ENCODE data around the gene TRAPPC2.
"Not testable (repeated sequence)": the region's sequence is repeated elsewhere in the genome, so short reads cannot be mapped to it uniquely, and the experiment has no call there.

TRAPPC2 gene

DNA sequence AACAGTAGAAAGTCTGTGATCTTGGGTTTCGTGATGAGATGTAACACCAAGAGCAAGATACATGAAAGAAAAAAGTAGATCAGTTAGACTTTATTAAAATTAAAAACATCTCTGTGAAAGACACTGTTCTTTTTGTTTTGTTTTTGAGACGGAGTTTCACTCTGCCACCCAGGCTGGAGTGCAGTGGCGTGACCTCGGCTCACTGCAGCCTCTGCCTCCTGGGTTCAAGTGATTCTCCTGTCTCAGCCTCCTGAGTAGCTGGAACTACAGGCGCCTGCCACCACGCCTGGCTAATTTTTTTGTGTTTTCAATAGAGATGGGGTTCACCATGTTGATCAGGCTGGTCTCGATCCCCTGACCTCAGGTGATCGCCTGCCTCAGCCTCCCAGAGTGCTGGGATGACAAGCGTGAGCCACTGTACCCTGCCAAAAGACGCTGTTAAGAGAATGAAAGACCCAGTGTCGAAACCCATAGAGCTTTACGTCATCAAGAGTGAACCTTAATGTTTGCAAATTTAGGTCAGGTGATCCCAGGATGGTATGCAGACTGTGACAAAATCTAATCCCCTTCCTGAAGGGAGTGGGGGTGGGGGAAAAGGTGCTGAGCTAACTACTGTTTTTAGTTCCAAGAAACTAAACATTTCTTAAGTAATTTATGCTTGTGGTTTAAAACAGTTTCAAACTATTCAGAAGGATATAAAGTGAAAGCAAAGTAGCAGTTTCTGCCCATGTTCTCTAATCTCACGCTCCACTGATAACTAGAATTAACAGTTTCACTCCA lies 8.2 kb upstream of the TRAPPC2 start:
- DNase-seq = no peak

DNA sequence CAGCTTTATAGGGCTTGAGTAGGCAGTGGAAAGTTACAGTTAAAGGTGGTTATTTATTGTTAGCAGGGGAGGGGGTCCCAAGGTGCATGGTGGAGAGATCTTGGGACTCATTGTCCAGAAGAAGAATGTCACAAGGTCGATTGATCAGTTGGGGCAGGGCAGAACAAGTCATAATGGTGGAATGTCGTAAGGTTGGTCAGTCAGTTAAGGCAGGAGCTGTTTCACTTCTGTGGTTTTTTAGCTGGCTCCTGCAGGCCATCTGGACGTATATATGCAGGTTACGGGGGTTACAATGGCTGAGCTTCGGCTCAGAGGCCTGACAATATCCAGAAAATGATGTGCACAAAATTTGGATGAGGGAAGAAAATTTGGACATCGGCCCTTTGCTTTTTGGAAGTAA lies 7.3 kb upstream of the TRAPPC2 start:
- no peak for DNase-seq

DNA sequence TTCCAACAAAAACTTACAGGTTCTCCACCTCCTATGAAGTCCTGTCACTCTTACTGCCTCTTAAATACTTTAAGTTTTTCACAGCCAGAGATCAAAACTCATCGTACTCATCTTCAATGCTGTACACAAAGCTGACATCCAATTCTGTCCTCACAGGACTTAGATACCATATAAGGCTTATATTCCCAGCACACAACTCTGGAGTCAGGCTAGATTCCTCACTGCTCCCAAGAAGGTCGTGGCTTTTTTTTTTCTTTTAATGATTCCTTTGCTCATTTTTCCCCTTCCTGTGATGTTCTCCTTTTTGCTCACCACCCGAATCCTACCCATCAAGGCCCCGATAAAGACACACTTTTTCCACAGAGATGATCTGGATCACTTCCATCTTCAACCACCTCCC lies 914 bp downstream of the TRAPPC2 start:
- DNase-seq = no peak

DNA sequence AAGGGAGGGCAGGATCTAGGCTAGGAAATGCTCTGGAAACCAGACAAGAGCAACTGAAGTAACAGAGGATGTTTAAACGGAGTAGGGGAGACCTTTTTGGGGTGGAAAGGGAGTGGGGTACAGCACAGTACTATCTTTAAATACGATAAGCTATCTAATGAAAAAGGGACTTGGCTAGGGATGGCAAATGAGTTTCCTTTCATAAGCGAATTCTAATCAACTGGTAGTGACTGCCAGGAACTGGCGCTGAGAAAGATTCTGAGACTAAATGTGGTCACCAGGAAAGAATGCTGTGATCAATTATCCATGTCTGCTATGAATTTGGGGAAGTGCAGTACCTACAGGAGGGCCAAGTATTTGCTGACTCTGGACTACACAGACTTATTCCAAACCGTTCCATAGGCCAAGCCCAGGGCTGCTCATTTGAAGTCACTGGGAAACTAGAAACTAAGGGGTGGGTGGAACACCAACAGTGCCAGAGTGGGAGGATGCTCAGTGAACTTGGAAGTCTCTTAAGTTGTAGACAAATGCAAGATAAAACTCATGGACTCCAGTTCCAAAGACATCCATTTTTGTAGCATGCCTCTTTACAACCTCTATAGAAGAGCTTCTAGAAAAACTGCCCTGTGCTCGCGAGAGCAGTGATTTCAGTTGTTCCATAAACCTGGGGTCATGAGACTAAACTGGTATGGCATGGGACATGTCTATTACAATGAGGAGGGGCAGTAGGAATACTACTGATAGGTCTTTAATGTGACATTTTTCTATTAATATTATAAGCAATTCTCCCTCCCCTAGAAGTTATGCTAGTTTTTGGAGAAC lies 2.0 kb downstream of the TRAPPC2 start:
- no peak for DNase-seq

DNA sequence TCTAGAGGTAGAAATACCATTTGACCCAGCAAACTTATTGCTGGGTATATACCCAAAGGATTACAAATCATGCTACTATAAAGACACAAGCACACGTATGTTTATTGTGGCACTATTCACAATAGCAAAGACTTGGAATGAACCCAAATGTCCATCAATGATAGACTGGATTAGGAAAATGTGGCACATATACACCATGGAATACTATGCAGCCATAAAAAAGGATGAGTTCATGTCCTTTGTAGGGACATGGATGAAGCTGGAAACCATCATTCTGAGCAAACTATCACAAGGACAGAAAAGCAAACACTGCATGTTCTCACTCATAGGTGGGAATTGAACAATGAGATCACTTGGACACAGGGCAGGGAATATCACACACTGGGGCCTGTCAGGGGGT lies 3.9 kb downstream of the TRAPPC2 start:
- DNase-seq = not testable (repeated sequence)

DNA sequence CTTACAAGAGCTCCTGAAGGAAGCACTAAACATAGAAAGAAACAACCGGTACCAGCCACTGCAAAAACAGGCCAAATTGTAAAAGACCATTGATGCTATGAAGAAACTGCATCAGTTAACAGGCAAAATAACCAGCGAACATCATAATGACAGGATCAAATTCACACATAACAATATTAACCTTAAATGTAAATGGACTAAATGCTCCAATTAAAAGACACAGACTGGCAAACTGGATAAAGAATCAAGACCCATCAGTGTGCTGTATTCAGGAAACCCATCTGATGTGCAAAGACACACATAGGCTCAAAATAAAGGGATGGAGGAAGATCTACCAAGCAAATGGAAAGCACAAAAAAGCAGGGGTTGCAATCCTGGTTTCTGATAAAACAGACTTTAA lies 7.8 kb downstream of the TRAPPC2 start:
- not testable (repeated sequence) for DNase-seq

DNA sequence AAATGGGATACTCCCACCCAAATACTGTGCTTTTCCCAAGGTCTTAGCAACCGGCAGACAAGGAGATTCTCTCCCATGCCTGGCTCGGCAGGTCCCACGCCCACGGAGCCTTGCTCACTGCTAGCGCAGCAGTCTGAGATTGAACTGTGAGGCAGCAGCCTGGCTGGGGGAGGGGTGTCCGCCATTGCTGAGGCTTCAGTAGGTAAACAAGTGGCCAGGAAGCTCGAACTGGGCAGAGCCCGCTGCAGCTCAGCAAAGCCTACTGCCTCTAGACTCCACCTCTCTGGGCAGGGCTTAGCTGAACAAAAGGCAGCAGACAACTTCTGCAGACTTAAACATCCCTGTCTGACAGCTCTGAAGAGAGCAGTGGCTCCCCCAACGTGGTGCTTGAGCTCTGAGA lies 9.5 kb downstream of the TRAPPC2 start:
- DNase-seq = not testable (repeated sequence)

DNA sequence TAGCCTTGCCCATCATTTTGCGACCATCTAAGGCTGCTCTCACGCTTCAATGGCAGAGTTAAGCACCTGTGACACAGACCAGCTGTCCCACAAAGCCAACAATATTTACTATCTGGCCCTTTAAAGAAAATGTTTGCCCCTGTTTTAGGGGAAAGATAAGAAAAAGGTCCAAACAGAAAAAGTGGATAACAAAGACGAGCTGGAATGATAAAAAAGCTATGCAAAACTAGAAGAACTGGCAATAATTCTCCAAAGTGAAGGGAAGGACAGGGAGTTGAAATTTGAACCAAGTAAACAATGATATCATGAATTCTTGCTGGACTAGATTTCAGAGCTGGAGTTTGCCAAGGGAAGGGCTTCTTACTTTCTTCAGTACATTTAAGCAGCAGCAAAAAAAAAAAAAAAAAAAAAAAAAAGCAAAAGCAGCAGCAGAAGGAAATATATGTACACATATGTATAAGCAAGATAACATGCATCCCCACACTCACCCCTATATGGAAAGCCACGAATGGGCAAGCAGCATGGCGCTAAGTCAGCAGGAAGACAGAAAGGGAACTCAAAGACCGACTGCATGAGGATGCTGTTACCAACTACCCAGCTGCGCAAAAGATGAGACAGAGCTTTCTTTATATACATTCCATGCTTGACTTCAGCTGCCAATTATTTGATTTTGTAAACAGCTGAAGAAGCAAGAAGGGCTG lies 12.5 kb downstream of the TRAPPC2 start:
- no peak for DNase-seq

DNA sequence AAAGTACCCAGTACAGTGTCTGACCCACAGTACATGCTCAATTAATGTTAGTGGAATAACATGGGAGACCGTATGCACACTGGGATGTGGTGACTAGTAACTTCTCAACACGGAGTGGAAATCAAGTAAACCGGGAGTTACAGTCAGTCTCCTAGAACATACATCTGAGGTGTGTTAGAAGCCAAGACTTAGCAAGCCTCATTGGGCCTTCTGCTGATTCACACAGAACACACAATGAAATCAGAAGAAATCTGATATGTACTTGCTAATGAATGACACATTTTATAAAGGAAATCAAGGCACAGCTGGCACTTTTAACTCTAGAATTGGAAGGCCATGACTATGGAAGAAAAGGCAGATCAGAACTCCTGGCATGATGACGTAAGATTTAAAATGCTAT lies 13.0 kb downstream of the TRAPPC2 start:
- DNase-seq = no peak

DNA sequence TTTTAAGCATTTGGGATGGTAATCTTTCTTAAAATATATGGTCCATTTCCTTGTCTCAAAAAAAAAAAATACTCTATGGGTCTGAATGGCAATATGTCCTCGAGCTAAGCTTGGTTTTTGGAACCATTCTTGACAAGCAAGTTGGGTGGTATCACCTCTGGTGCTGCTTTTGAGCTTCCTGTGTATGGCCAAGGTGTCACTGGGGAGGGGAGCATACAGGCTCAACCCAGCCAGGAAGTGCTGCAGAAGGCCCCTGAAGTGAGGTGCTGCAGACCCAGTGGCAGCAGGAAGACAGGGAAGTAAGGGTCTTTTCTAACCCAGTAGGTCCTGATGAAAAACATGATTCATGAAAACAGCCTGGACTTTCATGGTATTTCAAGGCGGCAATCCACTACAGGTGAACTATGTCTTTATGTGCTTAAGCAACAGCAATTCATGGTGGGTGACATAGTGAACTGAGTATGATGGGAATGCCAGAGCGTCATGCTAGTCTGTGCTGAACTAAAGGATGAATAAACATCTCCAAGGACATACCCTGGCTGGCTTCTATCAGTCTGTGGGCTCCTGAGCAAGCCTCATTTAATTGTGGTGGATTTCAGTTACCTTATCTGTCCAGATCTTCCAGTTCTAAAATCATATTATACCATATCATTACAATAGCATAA lies 15.1 kb downstream of the TRAPPC2 start:
- no peak for DNase-seq

DNA sequence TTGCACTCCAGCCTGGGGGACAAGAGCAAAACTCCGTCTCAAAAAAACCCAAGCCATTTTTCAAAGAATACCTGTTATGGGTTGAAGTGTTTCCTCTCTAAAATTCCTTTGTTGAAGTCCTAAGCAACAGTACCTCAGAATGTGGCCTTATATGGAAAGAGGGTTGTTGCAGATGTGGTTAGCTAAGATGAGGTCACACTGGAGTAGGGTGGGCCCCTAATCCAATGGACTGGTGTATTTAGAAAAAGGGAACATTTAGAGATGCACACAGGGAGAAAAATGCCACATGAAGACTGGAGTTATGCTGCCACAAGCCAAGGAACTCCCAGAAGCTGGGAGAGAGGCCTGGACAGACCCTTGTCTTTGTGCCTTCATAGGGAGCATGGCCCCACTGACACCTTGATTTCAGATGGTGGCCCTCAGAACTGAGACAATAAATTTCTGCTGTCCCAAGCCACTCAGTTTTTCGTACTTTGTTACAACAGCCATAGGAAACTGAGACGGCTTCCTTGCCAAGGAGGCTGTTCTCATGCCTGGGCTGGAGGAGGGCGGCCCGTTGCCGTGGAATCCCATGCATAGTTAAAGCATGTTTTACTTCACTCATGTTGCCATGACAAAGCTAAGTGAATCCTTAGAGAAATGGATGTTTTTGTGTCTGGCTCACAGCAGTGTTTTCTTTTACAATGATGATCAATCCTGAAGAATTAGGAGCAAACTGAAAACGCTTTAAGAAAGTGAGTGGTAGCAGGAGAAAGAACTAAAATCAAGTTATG lies 16.5 kb downstream of the TRAPPC2 start:
- no peak for DNase-seq

DNA sequence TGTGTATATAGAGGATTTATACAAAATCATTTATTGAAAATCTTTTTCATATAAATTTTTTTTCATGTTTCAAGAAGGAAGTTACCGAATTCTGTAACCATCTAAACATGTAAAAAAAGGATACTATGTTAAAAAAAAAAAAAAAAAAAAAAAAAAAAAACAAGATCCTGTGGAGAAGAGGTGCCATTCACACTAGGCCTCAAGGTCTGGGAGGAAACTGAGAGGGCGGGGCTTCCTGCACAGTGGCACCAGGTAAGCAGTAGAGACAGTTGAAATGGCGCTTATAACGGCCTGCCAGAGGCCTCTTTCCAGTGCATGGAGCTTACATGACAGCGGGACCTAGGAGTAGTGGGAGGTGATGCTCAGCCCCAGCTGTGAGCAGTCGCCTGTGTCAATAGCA lies 17.5 kb downstream of the TRAPPC2 start:
- DNase-seq = no peak

DNA sequence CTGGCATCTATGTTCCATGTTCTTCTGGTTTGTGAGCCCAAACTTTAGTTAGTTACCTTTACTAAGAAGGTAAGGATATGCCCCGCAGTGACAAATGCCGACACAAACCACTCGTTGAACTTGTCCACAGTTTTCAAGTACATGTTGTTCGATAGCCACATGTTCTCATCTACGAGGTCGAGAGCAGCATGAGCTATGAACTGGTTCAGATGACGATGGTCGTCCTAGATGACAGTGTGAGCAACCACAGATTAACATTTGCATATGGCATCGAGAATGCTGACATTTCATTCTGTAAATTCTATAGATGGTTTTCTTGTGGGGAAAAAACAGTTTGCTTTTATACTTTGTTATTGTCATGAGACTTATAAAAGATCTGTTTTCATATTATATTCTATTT lies 18.0 kb downstream of the TRAPPC2 start:
- DNase-seq = no peak

DNA sequence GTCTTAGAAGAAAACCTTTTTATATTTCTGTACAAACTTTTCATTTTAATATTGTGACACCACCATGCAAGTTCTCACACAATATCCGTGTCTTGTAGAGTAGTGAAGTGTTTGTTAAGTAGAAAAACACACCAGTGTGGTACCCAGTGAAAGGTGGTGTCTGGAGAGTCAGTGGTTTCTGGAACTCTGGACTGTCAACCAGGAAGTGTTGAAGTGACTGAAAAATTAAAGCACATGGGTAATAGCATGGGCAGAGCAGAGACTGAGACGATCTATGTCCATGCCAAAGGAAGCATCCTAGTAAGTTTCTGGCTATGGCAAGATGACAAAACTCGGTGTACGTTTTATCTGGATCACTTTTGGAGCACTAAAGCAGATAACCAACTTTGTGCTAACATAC lies 23.3 kb downstream of the TRAPPC2 start:
- DNase-seq = no peak

DNA sequence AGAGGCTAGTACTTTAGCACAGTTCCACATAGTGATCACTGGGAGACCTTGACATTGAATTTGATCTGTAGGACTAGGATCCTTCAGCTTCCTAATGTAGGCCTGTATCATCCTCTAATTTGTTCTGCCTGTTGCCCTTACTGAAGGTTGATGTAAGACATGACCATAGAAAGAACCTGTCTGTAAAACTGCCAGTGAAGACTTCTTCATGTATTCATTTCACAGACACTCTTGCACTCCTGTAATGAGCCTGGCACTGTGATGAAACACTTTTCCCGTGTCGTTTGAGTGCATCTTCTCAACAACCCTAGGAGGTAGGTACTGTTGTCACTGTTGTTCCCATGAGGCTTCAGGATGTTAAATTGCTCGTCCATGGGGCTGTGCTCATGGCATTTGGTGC lies 30.8 kb downstream of the TRAPPC2 start:
- DNase-seq = no peak

DNA sequence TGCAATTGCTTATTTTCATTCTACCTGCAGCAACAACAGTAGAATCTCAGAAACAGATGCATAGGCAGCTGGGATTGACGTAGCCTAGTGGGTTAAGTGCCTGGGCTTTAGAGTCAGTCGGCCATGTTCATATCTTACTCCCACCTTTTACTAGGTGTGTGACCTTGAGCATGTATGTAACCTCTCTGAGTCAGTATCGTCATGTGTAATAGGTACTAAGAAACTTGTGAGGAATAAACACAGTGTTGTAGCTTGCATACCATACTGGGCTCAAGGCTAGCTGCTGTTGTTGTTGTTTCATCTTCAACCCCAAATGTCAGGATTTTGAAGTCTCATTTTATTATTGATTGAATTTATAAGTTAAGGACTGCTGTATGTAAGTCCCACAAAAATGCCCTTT lies 31.3 kb downstream of the TRAPPC2 start:
- no peak for DNase-seq

DNA sequence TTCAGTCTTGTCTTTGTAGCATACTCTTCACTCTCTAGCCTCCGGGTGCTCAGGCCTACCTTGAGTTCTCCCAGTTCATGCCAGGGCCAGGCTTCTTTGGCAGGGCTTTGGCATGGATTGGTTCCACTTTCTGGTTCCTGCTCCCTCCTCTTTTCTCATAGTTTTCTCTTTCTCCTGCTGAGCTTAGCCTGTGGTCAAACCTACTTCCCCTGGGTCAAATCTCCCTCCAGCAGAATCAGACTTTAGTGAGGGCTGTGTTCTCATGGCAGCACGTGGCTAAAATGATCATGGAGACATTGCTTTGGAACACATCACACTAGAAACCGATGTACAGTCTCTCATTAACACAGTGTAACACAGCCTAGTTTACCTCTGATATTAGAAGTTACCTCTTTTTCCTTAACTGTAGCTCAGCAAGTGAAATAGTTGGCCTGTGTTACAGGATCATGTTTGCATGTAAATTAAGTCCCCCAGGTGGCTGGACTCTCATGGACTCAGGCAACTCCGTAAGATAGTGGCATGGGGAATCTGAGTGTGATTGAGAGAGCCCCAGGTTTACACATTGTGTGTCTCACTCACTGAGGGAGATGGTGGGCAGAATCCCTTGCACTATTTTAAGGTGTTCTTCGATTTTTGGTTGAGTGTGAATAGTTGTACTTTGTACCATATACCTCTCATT lies 32.2 kb downstream of the TRAPPC2 start:
- DNase-seq = no peak

DNA sequence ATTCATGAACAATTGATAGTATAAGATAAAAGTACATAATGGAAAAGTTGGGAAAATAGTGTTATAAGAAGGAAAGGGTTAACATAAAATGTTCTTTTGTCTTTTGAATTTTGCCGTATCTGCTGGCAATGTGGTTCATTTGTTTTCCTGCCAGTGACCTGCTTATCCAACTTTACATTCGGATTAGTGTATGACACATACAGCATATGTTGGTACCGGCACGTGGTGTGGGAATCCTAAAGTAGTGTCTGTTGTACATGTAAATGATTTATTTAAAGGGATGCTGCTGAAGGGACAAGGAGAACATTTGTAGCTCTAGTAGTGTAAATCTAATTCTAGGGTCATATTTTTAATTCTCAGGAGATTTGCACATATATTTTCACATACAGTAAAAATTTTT lies 34.0 kb downstream of the TRAPPC2 start:
- no peak for DNase-seq

DNA sequence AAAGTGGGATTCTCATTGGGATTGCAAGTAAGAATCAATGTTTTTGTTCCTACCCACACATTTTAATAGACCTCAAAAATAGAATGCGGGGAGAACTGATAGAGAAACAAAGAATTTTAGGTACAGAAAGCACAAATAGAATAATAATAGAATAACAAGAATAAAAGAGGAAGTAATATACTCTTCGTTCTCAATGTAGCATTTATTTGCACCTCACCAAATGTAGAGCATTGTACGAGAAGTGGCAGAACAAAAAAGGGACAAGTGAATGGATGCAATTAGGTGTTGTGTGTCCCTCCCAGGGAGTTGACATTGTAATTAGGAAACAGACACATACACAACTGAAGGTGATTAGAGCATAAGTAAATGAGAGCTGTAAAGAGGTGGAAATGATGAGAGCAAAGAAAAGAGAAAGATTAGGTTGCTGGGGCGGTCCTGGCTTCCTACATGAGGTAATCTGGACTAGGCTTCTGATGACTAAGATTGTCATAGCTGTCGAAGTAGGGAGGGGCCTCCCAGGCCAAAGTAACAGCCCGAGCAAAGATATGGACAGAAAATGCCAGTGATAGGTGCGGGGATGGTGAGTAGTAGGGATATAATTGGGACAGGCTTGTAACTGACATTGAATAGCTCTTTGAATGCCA lies 35.1 kb downstream of the TRAPPC2 start:
- DNase-seq = peak; percentile 0

DNA sequence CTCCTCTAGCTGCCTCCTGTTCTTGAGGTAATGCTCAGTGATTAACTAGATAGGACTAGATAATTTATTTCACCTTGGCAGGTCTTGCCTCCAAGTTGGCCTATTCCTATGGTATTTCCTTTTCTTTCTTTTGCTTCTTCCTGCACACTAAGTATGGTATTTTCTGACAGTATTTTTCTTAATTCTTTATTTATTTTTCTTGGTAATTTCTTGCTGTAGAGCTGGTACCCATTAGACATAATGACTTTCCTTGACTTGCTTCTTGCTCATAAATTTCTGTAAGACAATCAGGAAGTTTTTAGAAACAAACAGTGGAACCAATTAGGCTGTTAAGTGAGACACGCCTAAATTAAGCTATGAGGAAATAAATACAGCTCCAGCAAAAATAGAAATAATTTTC lies 36.0 kb downstream of the TRAPPC2 start:
- DNase-seq = no peak

DNA sequence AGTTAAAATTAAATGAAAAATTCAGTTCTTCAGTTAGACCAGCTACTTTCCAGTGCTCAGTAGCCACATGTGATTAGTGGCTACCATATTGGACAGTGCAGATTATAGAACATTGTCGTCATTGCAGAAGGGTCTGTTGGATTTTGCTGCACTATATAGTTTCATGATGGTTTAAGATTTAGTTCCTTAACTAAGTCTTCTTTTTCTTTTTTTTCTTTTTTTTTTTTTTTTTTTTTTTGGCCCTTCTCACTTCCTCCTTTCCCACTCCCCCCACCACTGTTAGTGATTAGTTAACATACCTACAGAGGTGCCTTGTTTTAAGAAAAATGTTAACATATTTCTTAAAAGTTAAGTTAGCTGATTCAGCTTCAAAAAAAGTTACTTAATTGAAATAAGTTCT lies 36.4 kb downstream of the TRAPPC2 start:
- DNase-seq = no peak
